Measurements from ENCODE around the gene RBPJ.

The RBPJ gene

DNA sequence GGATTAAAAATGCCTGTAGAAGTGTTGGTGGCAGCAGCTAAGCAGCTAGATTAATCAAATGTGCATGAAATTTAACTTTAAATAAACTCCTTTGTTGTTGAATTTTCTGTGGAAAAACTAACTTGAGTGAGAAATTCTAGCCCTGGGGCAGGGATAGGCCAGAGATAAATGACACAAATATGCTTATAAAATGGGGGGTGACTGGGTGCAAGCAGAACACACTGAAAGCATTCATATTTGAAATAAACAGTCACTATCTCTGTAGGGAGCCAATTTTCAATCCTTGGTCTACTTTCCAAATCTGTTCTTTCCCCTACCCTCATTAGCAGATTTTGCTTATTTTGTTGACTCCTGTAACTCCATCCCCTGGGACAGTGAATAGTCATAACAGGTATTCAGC, 47.9 kb downstream of the RBPJ start:
- 0 out of 2 replicates have a peak, but pooled peaks cover 7% of the 10 kb centered on the region for H3F3A ChIP-seq (ENCODE audit: insufficient read depth)
- H3K27ac ChIP-seq (ENCODE audit: low read depth, low read length), result no peak overlapping the region
- H3K79me2 ChIP-seq (ENCODE audit: insufficient read depth, low read length), result peaks cover 6% of the 10 kb centered on the region; the same call in 1 of the 2 replicates
- H3K27me3 ChIP-seq (ENCODE audit: low read length), result no peaks in the 10 kb centered on the region
- H3K4me3 ChIP-seq (ENCODE audit: insufficient read depth, low read length, poor library complexity, severe bottlenecking), result no peak overlapping the region
- peaks cover 28% of the 10 kb centered on the region for H4K20me1 ChIP-seq (ENCODE audit: low read depth, low read length)
- H3K36me3 ChIP-seq (ENCODE audit: low read length), result no peaks in the 10 kb centered on the region; the same call in 1 of the 2 replicates
- no peak for TF ChIP-seq EZH2phosphoT487 (conservative IDR thresholded peaks at IDR 0.05; ENCODE audit: low read length)
- TF ChIP-seq, protein P1, sequence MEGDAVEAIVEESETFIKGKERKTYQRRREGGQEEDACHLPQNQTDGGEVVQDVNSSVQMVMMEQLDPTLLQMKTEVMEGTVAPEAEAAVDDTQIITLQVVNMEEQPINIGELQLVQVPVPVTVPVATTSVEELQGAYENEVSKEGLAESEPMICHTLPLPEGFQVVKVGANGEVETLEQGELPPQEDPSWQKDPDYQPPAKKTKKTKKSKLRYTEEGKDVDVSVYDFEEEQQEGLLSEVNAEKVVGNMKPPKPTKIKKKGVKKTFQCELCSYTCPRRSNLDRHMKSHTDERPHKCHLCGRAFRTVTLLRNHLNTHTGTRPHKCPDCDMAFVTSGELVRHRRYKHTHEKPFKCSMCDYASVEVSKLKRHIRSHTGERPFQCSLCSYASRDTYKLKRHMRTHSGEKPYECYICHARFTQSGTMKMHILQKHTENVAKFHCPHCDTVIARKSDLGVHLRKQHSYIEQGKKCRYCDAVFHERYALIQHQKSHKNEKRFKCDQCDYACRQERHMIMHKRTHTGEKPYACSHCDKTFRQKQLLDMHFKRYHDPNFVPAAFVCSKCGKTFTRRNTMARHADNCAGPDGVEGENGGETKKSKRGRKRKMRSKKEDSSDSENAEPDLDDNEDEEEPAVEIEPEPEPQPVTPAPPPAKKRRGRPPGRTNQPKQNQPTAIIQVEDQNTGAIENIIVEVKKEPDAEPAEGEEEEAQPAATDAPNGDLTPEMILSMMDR (IDR thresholded peaks at IDR 0.05; ENCODE audit: insufficient read depth, low read length, poor library complexity, severe bottlenecking), result no peak
- no peak overlapping the region for H3K9ac ChIP-seq (ENCODE audit: low read length)
- no peaks in the 10 kb centered on the region for H3K9me2 ChIP-seq (replicated peaks; ENCODE audit: insufficient read depth, low read length)
- H2AFZ ChIP-seq (ENCODE audit: low read depth, low read length, severe bottlenecking), result no peak overlapping the region
- no peaks in the 10 kb centered on the region for H3K9me3 ChIP-seq (ENCODE audit: insufficient read depth, low read length)
- no peak overlapping the region for H3K4me2 ChIP-seq (ENCODE audit: low read depth, low read length, poor library complexity, severe bottlenecking)

DNA sequence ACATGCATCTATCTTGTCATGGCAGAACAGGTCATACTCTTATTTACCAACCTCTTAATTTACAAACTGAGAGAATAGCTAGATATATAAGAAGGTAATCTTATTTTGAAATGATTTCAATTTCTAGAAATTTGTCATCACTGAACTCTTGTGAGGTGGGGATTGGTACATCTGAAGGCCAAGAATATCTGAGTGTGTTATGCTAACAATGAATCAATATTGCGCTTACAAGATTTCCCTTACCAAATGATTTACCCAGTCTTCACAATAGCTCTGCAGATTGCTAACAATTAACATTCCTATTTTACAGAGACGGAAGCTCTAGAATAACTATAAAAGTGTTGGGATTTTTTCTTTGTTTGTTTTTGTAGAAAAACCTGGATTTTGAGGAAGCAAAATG, 48.3 kb downstream of the RBPJ start:
- no peak overlapping the region for H3K4me3 ChIP-seq (ENCODE audit: insufficient read depth, low read length, poor library complexity, severe bottlenecking)
- H3K9me3 ChIP-seq (ENCODE audit: insufficient read depth, low read length), result no peaks in the 10 kb centered on the region
- no peaks in the 10 kb centered on the region for H3K27me3 ChIP-seq (ENCODE audit: low read length)
- H3K9me2 ChIP-seq (replicated peaks; ENCODE audit: insufficient read depth, low read length), result no peaks in the 10 kb centered on the region
- no peak overlapping the region for H3K27ac ChIP-seq (ENCODE audit: low read depth, low read length)
- H2AFZ ChIP-seq (ENCODE audit: low read depth, low read length, severe bottlenecking), result no peak overlapping the region
- H4K20me1 ChIP-seq (ENCODE audit: low read depth, low read length), result peaks cover 28% of the 10 kb centered on the region
- H3K36me3 ChIP-seq (ENCODE audit: low read length), result no peaks in the 10 kb centered on the region; the same call in 1 of the 2 replicates
- no peak overlapping the region for H3K9ac ChIP-seq (ENCODE audit: low read length)
- TF ChIP-seq, protein P1 (IDR thresholded peaks at IDR 0.05; ENCODE audit: insufficient read depth, low read length, poor library complexity, severe bottlenecking), result no peak
- no peak for TF ChIP-seq EZH2phosphoT487 (conservative IDR thresholded peaks at IDR 0.05; ENCODE audit: low read length)
- peaks cover 8% of the 10 kb centered on the region; the same call in 1 of the 2 replicates for H3K79me2 ChIP-seq (ENCODE audit: insufficient read depth, low read length)
- H3K4me2 ChIP-seq (ENCODE audit: low read depth, low read length, poor library complexity, severe bottlenecking), result no peak overlapping the region
- 0 out of 2 replicates have a peak, but pooled peaks cover 7% of the 10 kb centered on the region for H3F3A ChIP-seq (ENCODE audit: insufficient read depth)

DNA sequence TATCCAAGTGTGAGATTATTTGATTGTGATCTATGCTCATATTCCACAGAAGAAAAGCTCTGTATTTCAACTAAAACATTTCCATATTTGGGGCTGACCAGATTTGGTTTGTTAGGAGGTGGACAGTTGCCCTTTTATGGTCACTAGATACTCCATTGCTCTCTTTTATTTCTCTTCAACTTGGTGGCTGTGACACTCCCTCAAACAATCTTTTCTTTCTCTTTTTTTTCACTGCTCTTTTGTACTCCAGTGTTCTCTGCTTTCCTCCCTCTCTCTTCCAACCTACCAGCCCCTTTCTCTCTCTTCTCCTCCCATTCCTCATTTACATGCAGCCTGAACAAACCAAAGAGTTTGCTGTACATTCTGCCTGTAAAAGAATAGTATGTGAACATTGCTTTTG, 48.8 kb downstream of the RBPJ start:
- peaks cover 28% of the 10 kb centered on the region for H4K20me1 ChIP-seq (ENCODE audit: low read depth, low read length)
- no peaks in the 10 kb centered on the region; the same call in 1 of the 2 replicates for H3K36me3 ChIP-seq (ENCODE audit: low read length)
- TF ChIP-seq EZH2phosphoT487 (conservative IDR thresholded peaks at IDR 0.05; ENCODE audit: low read length), result no peak
- TF ChIP-seq, protein P1 (IDR thresholded peaks at IDR 0.05; ENCODE audit: insufficient read depth, low read length, poor library complexity, severe bottlenecking), result no peak
- H3K9me2 ChIP-seq (replicated peaks; ENCODE audit: insufficient read depth, low read length), result no peaks in the 10 kb centered on the region
- no peak overlapping the region for H3K4me2 ChIP-seq (ENCODE audit: low read depth, low read length, poor library complexity, severe bottlenecking)
- no peak overlapping the region for H2AFZ ChIP-seq (ENCODE audit: low read depth, low read length, severe bottlenecking)
- no peaks in the 10 kb centered on the region for H3K27me3 ChIP-seq (ENCODE audit: low read length)
- no peak overlapping the region for H3K4me3 ChIP-seq (ENCODE audit: insufficient read depth, low read length, poor library complexity, severe bottlenecking)
- 0 out of 2 replicates have a peak, but pooled peaks cover 7% of the 10 kb centered on the region for H3F3A ChIP-seq (ENCODE audit: insufficient read depth)
- no peaks in the 10 kb centered on the region for H3K9me3 ChIP-seq (ENCODE audit: insufficient read depth, low read length)
- H3K79me2 ChIP-seq (ENCODE audit: insufficient read depth, low read length), result peaks cover 8% of the 10 kb centered on the region; the same call in 1 of the 2 replicates
- no peak overlapping the region for H3K9ac ChIP-seq (ENCODE audit: low read length)
- no peak overlapping the region for H3K27ac ChIP-seq (ENCODE audit: low read depth, low read length)
